ENCODE measurements around the gene DHDDS. TPM values are rescaled to one million over a fixed set of nuclear protein-coding genes. Genes with fewer than 3 reads are reported as not detected.

Gene DHDDS
- total and polyA plus RNA-seq, 2 experiments from 2014 or later, result 46.8 to 48.7 TPM

GRCh38 chr1:26429721-26430120 is 2.4 kb upstream of the DHDDS start:
- DNase-seq (ENCODE audit: low read depth in 1 of 2, low spot score in 1 of 2), result no peak
- H3K36me3 ChIP-seq, result peaks cover 15% of the 10 kb centered on the region
- TF ChIP-seq CTCF (IDR thresholded peaks at IDR 0.05; ENCODE audit: low read depth, low read length), result no peak
- H3K4me3 ChIP-seq, result no peak overlapping the region
- H3K27me3 ChIP-seq, result no peaks in the 10 kb centered on the region
- H3K4me1 ChIP-seq (ENCODE audit: low read depth), result peaks cover 9% of the 10 kb centered on the region
- peak overlapping the region; percentile 30 for H3K27ac ChIP-seq
- H3K9me3 ChIP-seq (ENCODE audit: low read depth), result no peaks in the 10 kb centered on the region

- no peak for DNase-seq (ENCODE audit: low read depth in 1 of 2, low spot score in 1 of 2)
- Histone ChIP-seq H3K27me3 (no peaks in the 10 kb centered on the region), H3K27ac (peak overlapping the region; percentile 62), H3K4me3 (peak overlapping the region; percentile 81), H3K36me3 (peaks cover 17% of the 10 kb centered on the region), H3K4me1 (ENCODE audit: low read depth) (peaks cover 9% of the 10 kb centered on the region), H3K9me3 (ENCODE audit: low read depth) (no peaks in the 10 kb centered on the region)
- TF ChIP-seq CTCF (IDR thresholded peaks at IDR 0.05; ENCODE audit: low read depth, low read length), result no peak
Measured at GRCh38 chr1:26432793-26433192, 672 bp downstream of the DHDDS start.

DNA sequence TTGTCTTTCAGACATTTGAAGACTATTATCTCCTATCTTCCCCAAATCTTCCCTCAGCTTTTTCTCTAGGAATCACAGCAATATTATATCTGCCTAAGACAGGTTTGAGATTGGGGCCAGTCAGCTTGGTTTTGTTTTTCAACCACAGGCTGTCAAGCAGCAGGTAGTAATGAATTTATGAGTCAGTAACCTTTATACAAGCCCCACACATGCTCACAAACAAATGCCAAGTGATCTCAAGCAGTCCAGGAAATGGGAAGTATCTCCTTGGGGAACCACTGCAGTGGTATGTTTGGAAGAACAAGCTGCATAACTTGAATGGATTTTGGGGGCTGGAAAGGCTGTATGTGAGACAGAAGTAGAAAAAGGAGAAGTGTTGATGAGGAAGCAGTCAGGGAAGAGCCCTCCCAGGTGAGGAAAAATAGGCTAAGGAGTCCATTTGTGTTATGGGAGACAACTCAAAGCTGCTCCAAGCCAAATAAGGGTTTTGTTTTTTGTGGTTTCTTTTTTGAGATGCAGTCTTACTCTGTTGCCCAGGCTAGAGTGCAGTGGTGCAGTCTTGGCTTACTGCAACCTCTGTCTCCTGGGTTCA is 2.1 kb downstream of the DHDDS start:
- no peak for DNase-seq (ENCODE audit: low read depth in 1 of 2, low spot score in 1 of 2)

DNA sequence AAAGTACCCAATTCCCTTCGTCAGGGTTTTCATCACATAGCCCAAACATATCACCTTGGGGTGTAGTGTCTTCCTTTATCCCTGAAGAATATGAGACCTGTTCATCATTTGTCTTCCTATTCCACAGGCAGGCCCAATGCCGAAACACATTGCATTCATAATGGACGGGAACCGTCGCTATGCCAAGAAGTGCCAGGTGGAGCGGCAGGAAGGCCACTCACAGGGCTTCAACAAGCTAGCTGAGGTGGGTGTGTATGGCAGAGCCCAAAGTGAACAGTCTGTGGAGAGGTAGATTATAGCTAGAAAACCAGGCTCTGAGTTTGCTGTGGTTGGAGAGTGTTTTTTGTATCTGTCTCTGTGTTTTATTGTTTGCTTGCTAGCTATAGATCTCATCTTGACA is 5.9 kb downstream of the DHDDS start:
- no peak overlapping the region for H3K27ac ChIP-seq
- DNase-seq (ENCODE audit: low read depth in 1 of 2, low spot score in 1 of 2), result no peak
- no peaks in the 10 kb centered on the region for H3K27me3 ChIP-seq
- peaks cover 5% of the 10 kb centered on the region for H3K4me1 ChIP-seq (ENCODE audit: low read depth)
- H3K9me3 ChIP-seq (ENCODE audit: low read depth), result no peaks in the 10 kb centered on the region
- peaks cover 55% of the 10 kb centered on the region for H3K36me3 ChIP-seq
- no peak overlapping the region for H3K4me3 ChIP-seq
- no peak for TF ChIP-seq CTCF (IDR thresholded peaks at IDR 0.05; ENCODE audit: low read depth, low read length)

More for the DNA sequence above, 2.1 kb downstream of the DHDDS start:
- Histone ChIP-seq H3K4me1 (ENCODE audit: low read depth) (peaks cover 9% of the 10 kb centered on the region), H3K27ac (peak overlapping the region; percentile 4), H3K27me3 (no peaks in the 10 kb centered on the region), H3K9me3 (ENCODE audit: low read depth) (no peaks in the 10 kb centered on the region), H3K36me3 (peaks cover 28% of the 10 kb centered on the region), H3K4me3 (no peak overlapping the region)
- no peak for TF ChIP-seq CTCF (IDR thresholded peaks at IDR 0.05; ENCODE audit: low read depth, low read length)

- no peaks in the 10 kb centered on the region for H3K27me3 ChIP-seq
- H3K4me1 ChIP-seq (ENCODE audit: low read depth), result no peaks in the 10 kb centered on the region
- no peak overlapping the region for H3K4me3 ChIP-seq
- H3K27ac ChIP-seq, result no peak overlapping the region
- no peaks in the 10 kb centered on the region for H3K9me3 ChIP-seq (ENCODE audit: low read depth)
- TF ChIP-seq CTCF (IDR thresholded peaks at IDR 0.05; ENCODE audit: low read depth, low read length), result no peak
- peaks cover 64% of the 10 kb centered on the region for H3K36me3 ChIP-seq
- DNase-seq (ENCODE audit: low read depth in 1 of 2, low spot score in 1 of 2), result no peak
Measured at GRCh38 chr1:26440259-26440658, 8.1 kb downstream of the DHDDS start.
